Breast epithelium (tissue), 4 donors: ENCODE data around the gene LITAF. TPM values are rescaled to one million over a fixed set of nuclear protein-coding genes. Genes with fewer than 3 reads are reported as not detected.
"Not testable (repeated sequence)": the region's sequence is repeated elsewhere in the genome, so short reads cannot be mapped to it uniquely, and the experiment has no call there.

Source experiments
- DNase-seq, 2 donors: peaks; one replicate each; pipeline ENCODE4 v3.0.0-alpha.2; 2019; ENCODE audit warnings: low spot score in 2 of 2
- H3K27ac ChIP-seq, 2 donors: fragments of 200-600 bp; sonication (generic) in 1 of 2; one replicate each; pipeline ENCODE4 v1.5.1; 2016 to 2019; ENCODE audit warnings: mild to moderate bottlenecking in 1 of 2
- H3K27me3 ChIP-seq, 2 donors: fragments of 200-600 bp; sonication (generic) in 1 of 2; one replicate each; pipeline versions ENCODE4 v1.5.1 to v1.6.0; 2017 to 2019; ENCODE audit warnings: control low read depth in 1 of 2, mild to moderate bottlenecking in 1 of 2
- H3K36me3 ChIP-seq: fragments of 200-600 bp; one replicate; pipeline ENCODE4 v1.5.1; 2019
- H3K4me1 ChIP-seq, 2 donors: fragments of 200-600 bp; sonication (generic); one replicate each; pipeline ENCODE4 v1.5.1; 2016 to 2019; ENCODE audit warnings: control low read depth in 1 of 2
- H3K4me3 ChIP-seq, 3 donors: fragments of 200-600 bp; sonication (generic); 1 replicate in 2 of 3; 2 replicates in 1 of 3; pipeline ENCODE4 v1.5.1; 2016 to 2019; ENCODE audit warnings: mild to moderate bottlenecking in 3 of 3, moderate library complexity in 2 of 3
- H3K9me3 ChIP-seq, 2 donors: fragments of 200-600 bp; sonication (generic) in 1 of 2; one replicate each; pipeline ENCODE4 v1.5.1; 2016 to 2019; ENCODE audit warnings: control low read depth in 1 of 2
- POLR2A ChIP-seq: fragments of 450-650 bp; IDR thresholded peaks from one replicate; pipeline ENCODE4 v1.6.1; 2016; ENCODE audit warnings: antibody characterized with exemption, mild to moderate bottlenecking, moderate library complexity
- POLR2AphosphoS5 ChIP-seq, 3 donors: sonication (generic); formaldehyde crosslinking; IDR thresholded peaks; one replicate each; pipeline ENCODE4 v1.6.1; 2017; ENCODE audit warnings: antibody characterized with exemption in 3 of 3
- intact Hi-C: fragments of 100-400 bp; cut with DNase I; formaldehyde crosslinking; loops from one replicate; pipeline ENCODE4 v1.15.1; 2023; ENCODE audit warnings: low total_unique reads
- total RNA-seq, 3 donors: library from RNA; depleted of rRNA; stranded (reverse); fragments of >200 nt; gene quantifications; one replicate each; pipeline ENCODE4 v1.1.0, GENCODE V29; 2016
- TF ChIP-seq, protein P1 (sequence below), 3 donors: fragments of 450-650 bp; IDR thresholded peaks; one replicate each; pipeline ENCODE4 v1.5.1; 2016 to 2017; ENCODE audit warnings: antibody characterized with exemption in 3 of 3, mild to moderate bottlenecking in 3 of 3, moderate library complexity in 3 of 3

LITAF gene
- total RNA-seq, 3 donors from 2014 or later: 50.6 to 109 (median 59.0) TPM

DNA sequence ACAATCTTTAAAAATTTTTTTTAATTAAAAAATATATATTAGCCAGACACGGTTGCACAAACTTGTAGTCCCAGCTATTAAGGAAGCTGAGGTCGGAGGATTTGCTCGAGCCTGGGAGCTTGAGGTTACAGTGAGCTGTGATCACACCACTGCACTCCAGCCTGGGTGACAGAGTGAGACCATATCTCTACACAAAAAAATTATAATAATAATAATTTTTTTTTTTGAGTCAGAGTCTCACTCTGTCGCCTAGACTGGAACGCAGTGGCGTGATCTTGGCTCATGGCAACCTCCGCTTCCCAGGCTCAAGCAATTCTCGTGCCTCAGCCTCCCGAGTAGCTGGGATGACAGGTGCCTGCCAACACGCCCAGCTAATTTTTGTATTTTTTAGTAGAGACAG is 23.8 kb downstream of the LITAF start:
- TF ChIP-seq, protein P1, sequence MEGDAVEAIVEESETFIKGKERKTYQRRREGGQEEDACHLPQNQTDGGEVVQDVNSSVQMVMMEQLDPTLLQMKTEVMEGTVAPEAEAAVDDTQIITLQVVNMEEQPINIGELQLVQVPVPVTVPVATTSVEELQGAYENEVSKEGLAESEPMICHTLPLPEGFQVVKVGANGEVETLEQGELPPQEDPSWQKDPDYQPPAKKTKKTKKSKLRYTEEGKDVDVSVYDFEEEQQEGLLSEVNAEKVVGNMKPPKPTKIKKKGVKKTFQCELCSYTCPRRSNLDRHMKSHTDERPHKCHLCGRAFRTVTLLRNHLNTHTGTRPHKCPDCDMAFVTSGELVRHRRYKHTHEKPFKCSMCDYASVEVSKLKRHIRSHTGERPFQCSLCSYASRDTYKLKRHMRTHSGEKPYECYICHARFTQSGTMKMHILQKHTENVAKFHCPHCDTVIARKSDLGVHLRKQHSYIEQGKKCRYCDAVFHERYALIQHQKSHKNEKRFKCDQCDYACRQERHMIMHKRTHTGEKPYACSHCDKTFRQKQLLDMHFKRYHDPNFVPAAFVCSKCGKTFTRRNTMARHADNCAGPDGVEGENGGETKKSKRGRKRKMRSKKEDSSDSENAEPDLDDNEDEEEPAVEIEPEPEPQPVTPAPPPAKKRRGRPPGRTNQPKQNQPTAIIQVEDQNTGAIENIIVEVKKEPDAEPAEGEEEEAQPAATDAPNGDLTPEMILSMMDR (IDR thresholded peaks at IDR 0.05): no peak
- no peak for TF ChIP-seq POLR2AphosphoS5 (IDR thresholded peaks at IDR 0.05)
- TF ChIP-seq POLR2A: no peak
- Histone ChIP-seq H3K9me3 (no peaks in the 10 kb centered on the region), H3K4me3 (no peak overlapping the region), H3K27me3 (no peaks in the 10 kb centered on the region), H3K4me1 (peaks cover 4 to 10% of the 10 kb centered on the region in 2 donors), H3K27ac (peak overlapping the region; percentile 8 to 90), H3K36me3 (no peaks in the 10 kb centered on the region)
- no peak for DNase-seq
- intact Hi-C loops: no loop called here

DNA sequence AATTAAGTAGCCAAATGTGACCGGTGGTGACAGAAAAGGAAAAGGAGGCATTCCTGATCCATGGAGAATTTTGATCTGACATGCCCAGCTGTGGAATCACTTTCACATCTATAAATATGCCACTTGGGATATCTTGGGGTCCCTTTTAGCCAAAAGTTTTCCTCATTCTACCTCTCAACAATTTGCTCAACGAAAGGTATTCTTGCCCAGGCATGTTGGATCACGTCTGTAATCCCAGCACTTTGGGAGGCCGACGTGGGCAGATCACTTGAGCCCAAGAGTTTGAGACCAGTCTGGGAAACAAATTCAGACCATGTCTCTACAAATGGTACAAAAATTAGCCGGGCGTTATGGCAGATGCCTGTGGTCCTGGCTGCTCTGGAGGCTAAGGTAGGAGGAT is 24.3 kb downstream of the LITAF start:
- Histone ChIP-seq H3K4me1 (peaks cover 4 to 10% of the 10 kb centered on the region in 2 donors), H3K27ac (peak overlapping the region; percentile 90 to 93)
- TF ChIP-seq POLR2AphosphoS5 (IDR thresholded peaks at IDR 0.05): no peak
- no peak for TF ChIP-seq POLR2A
- TF ChIP-seq, protein P1 (IDR thresholded peaks at IDR 0.05): no peak

DNA sequence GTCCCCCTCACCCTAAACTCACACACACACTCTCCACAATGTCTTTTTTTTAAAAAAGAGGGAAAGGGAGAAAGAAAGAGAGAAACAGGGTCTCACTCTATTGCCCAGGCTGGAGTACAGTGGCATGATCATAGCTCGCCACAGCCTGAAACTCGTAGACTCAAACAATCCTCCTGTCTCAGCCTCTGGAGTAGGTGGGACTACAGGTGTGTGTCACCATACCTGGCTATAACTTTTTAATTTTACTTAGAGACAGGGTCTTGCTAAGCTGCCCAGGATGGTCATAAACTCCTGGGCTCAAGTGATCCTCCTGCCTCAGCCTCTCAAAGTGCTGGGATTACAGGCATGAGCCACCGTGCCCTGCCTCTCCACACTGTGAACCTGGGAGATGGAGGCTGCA is 24.9 kb downstream of the LITAF start:
- Histone ChIP-seq H3K9me3 (no peaks in the 10 kb centered on the region), H3K4me3 (no peak overlapping the region), H3K36me3 (no peaks in the 10 kb centered on the region), H3K27ac (peak overlapping the region; percentile 90 to 93), H3K27me3 (no peaks in the 10 kb centered on the region), H3K4me1 (peaks cover 4 to 14% of the 10 kb centered on the region in 2 donors)
- DNase-seq: no peak
- TF ChIP-seq POLR2AphosphoS5 (IDR thresholded peaks at IDR 0.05) (no peak), POLR2A (no peak)
- TF ChIP-seq, protein P1 (IDR thresholded peaks at IDR 0.05): no peak
- intact Hi-C loops: no loop called here

More for the DNA sequence above, 24.3 kb downstream of the LITAF start:
- Histone ChIP-seq H3K27me3 (no peaks in the 10 kb centered on the region), H3K9me3 (no peaks in the 10 kb centered on the region), H3K4me3 (no peak overlapping the region), H3K36me3 (no peaks in the 10 kb centered on the region)
- intact Hi-C loops: no loop called here
- DNase-seq: peak in 1 of 2 donors; percentile 68

DNA sequence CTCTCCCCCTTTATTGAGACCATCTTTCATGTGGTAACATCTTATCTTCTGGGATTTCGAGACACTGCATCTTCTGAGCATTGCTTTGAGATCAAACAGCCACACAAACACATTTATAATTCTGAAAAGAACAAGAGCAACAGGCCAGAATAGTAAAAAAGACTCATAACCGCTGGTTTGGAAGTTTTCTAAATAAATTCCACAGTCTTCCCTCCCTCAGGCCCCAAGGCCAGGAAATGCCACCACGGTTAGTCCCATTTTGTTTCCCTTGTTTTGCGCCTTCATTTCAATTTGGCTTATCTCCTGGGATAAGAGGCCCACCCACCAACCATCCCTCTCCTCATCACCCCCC is 25.3 kb downstream of the LITAF start:
- no peak for TF ChIP-seq POLR2AphosphoS5 (IDR thresholded peaks at IDR 0.05)
- TF ChIP-seq POLR2A: no peak
- TF ChIP-seq, protein P1 (IDR thresholded peaks at IDR 0.05): no peak
- peak overlapping the region; percentile 90 to 93 for H3K27ac ChIP-seq
- no peak for DNase-seq
- intact Hi-C loops: no loop called here
- H3K27me3 ChIP-seq: no peaks in the 10 kb centered on the region
- peaks cover 0 to under 1% of the 10 kb centered on the region in 2 donors for H3K9me3 ChIP-seq
- peaks cover under 1% of the 10 kb centered on the region for H3K36me3 ChIP-seq
- no peak overlapping the region for H3K4me3 ChIP-seq
- peaks cover 4 to 14% of the 10 kb centered on the region in 2 donors for H3K4me1 ChIP-seq

DNA sequence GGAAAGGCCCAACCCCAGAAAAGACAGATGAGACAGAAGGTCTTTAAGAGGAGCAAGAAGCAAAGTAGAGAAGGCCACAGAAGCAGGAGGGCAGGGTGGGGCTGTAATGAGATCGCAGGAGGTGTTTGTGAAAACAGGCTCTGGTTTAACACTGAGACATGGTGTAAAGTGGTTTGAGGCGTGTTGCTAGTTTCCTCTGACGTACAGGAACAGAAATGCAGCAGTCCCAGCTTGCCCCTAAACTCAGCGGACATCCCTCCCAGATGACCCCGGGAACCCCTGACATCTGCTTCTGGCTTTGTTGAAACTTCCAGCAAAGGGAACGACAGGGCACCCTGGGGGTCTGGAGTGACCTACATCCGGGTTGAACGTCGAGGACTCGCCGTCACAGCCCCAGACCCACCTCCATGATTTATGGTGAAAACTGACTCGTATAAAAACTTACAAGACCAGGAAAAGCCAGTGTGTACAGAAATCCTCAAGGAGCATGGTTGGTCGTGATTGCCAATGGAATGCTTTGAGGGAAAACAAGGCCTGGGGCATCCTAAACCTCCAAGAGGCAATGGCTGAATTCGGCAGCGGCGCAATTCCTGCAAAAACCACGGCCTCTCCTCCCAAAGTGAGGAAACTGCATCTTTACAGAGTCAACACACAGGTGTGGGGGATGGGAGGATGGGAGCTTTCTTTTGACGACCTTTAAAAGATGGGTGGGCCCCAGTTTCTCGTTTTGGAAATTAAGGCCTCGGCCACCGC is 25.8 kb downstream of the LITAF start:
- DNase-seq: no peak
- peak overlapping the region in 2 of 3 donors; percentile 0 to 32 for H3K4me3 ChIP-seq
- peak overlapping the region; percentile 90 to 93 for H3K27ac ChIP-seq
- peaks cover 4 to 14% of the 10 kb centered on the region in 2 donors for H3K4me1 ChIP-seq
- peaks cover 4 to 5% of the 10 kb centered on the region in 2 donors for H3K9me3 ChIP-seq
- H3K27me3 ChIP-seq: no peaks in the 10 kb centered on the region
- H3K36me3 ChIP-seq: peaks cover 6% of the 10 kb centered on the region
- intact Hi-C loops: no loop called here
- peak in 1 of 3 donors; percentile 25 for TF ChIP-seq POLR2AphosphoS5 (IDR thresholded peaks at IDR 0.05)
- TF ChIP-seq POLR2A: no peak

DNA sequence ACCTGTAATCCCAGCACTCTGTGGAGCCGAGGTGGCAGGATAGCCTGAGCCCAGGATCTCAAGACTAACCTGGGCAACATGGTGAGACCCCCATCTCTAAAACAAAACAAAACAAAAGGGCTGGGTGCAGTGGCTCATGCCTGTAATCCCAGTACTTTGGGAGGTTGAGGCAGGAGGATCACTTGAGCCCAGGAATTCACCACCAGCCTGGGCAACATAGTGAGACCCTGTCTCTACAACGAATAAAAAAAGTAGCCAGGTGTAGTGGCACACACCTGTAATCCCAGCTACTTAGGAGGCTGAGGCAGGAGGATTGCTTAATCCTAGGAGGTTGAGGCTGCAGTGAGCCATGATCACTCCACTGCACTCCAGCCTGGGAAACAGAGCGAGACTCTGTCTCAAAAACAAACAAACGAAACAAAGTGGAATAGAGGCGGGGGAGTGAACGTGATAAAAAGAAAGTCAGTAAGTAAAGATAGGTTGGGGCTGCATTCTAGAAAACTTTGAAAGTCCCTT is 28.4 kb downstream of the LITAF start:
- intact Hi-C loops, DNase-seq, H3K9me3 ChIP-seq, H3K27me3 ChIP-seq, H3K36me3 ChIP-seq: not testable (repeated sequence)
- peak overlapping the region; percentile 80 to 87 for H3K27ac ChIP-seq
- H3K4me1 ChIP-seq: peaks cover 4 to 14% of the 10 kb centered on the region in 2 donors
- peak overlapping the region in 2 of 3 donors; percentile 11 to 39 for H3K4me3 ChIP-seq
